NCI-H2107 treated with DMSO at 0.1 percent for 48 hours (cell line): ENCODE results near the gene LARGE1.
"Not testable (repeated sequence)": the region's sequence is repeated elsewhere in the genome, so short reads cannot be mapped to it uniquely, and the experiment has no call there.

Experiments used
- DNase-seq: peaks from one replicate; lab custom pipeline; 2025; ENCODE audit not compliant: unreplicated experiment; lab: John Stamatoyannopoulos, UW

LARGE1 gene

GRCh38 chr22:33510429-33510904 is 409.8 kb downstream of the LARGE1 start:
- DNase-seq: no peak

- no peak for DNase-seq
Measured at GRCh38 chr22:33504941-33505625, 415.2 kb downstream of the LARGE1 start.

GRCh38 chr22:33496112-33496511 is 424.2 kb downstream of the LARGE1 start:
- DNase-seq: no peak

GRCh38 chr22:33493476-33494205 is 426.6 kb downstream of the LARGE1 start:
- no peak for DNase-seq

- DNase-seq: no peak
Measured at GRCh38 chr22:33492210-33492651, 428.0 kb downstream of the LARGE1 start.

GRCh38 chr22:33487041-33487716 is 433.1 kb downstream of the LARGE1 start:
- DNase-seq: no peak

GRCh38 chr22:33481550-33481949 is 438.7 kb downstream of the LARGE1 start:
- DNase-seq: no peak

- DNase-seq: no peak
Measured at GRCh38 chr22:33477120-33478111, 442.9 kb downstream of the LARGE1 start.

- no peak for DNase-seq
Measured at GRCh38 chr22:33476716-33477115, 443.6 kb downstream of the LARGE1 start.

- DNase-seq: no peak
Measured at GRCh38 chr22:33476206-33476605, 444.1 kb downstream of the LARGE1 start.

- no peak for DNase-seq
Measured at GRCh38 chr22:33474587-33474986, 445.7 kb downstream of the LARGE1 start.

GRCh38 chr22:33472462-33473344 is 447.6 kb downstream of the LARGE1 start:
- DNase-seq: no peak

GRCh38 chr22:33470456-33470855 is 449.8 kb downstream of the LARGE1 start:
- no peak for DNase-seq

- DNase-seq: no peak
Measured at GRCh38 chr22:33467620-33468095, 452.6 kb downstream of the LARGE1 start.

GRCh38 chr22:33467080-33467479 is 453.2 kb downstream of the LARGE1 start:
- DNase-seq: no peak

GRCh38 chr22:33465554-33465953 is 454.7 kb downstream of the LARGE1 start:
- no peak for DNase-seq

- DNase-seq: no peak
Measured at GRCh38 chr22:33464698-33465097, 455.6 kb downstream of the LARGE1 start.

- DNase-seq: no peak
Measured at GRCh38 chr22:33461698-33462434, 458.4 kb downstream of the LARGE1 start.

- DNase-seq: not testable (repeated sequence)
Measured at GRCh38 chr22:33461245-33461644, 459.0 kb downstream of the LARGE1 start.
